Neural crest cell (in vitro differentiated cells): ENCODE measurements around the gene SNAPC4. TPM values are rescaled to one million over a fixed set of nuclear protein-coding genes. Genes with fewer than 3 reads are reported as not detected.
A peak's percentile ranks its signal among the peaks of the same experiment; 100 is the strongest.

Experiments used
- DNase-seq: peaks from one replicate; pipeline ENCODE4 v3.0.0; 2021; ENCODE audit warnings: low read depth, mixed read lengths, low spot score
- H3K27ac Mint-ChIP-seq: one replicate; pipeline ENCODE4 v1.8.0; 2021; ENCODE audit warnings: mild to moderate bottlenecking, mixed read lengths; ENCODE audit not compliant: unreplicated experiment
- H3K27me3 Mint-ChIP-seq: 2 replicates; pipeline ENCODE4 v1.8.0; 2021; ENCODE audit warnings: low read depth, mild to moderate bottlenecking, mixed read lengths
- H3K36me3 Mint-ChIP-seq: 2 replicates; pipeline ENCODE4 v1.8.0; 2021; ENCODE audit warnings: low read depth, mild to moderate bottlenecking, mixed read lengths
- H3K4me1 Mint-ChIP-seq: 2 replicates; pipeline ENCODE4 v1.8.0; 2021; ENCODE audit warnings: mixed read lengths
- H3K4me3 Mint-ChIP-seq: one replicate; pipeline ENCODE4 v1.8.0; 2021; ENCODE audit warnings: mild to moderate bottlenecking, mixed read lengths
- H3K9me3 Mint-ChIP-seq: 2 replicates; pipeline ENCODE4 v1.8.0; 2021; ENCODE audit warnings: mixed read lengths
- CTCF ChIP-seq: fragments of 200-600 bp; sonication (generic); conservative IDR thresholded peaks from 2 replicates; pipeline ENCODE4 v1.5.0; 2021; ENCODE audit warnings: antibody characterized with exemption, mild to moderate bottlenecking
- total RNA-seq: library from RNA; stranded (reverse); gene quantifications from 2 replicates; pipeline ENCODE4 v1.2.1, GENCODE V29; 2021

Gene SNAPC4
- total RNA-seq, 1 donor from 2014 or later: 19.0 TPM

DNA sequence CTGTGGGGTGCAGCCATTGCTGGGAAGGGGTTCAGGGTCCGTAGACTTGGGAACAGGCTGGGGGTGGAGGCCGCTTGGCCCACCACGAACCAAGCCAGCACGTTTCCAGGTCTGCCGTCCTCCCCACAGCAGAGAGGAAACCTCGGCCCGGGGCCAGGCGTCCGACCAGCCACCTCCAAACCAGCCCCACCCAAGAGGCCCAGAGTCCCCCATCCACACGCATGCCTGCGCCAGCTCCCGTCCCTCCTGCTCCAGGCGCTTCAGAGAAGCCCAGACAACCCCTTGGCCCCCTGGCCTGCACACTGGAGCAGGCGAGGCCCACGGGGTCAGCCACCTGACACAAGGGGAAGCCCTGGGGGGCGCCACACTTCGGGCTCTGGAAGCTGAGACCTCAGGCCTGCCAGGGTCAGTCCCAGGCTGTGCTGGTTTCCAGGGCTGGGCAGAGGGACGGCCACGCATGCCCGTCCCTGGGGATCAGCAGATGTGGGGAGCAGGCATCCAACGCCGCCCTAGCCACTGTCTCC lies 42.7 kb downstream of the SNAPC4 start:
- H3K36me3 Mint-ChIP-seq: no peaks in the 10 kb centered on the region
- no peaks in the 10 kb centered on the region for H3K27me3 Mint-ChIP-seq
- no peak overlapping the region for H3K27ac Mint-ChIP-seq
- no peak overlapping the region for H3K4me3 Mint-ChIP-seq
- TF ChIP-seq CTCF: no peak
- no peak for DNase-seq
- H3K4me1 Mint-ChIP-seq: no peaks in the 10 kb centered on the region
- no peaks in the 10 kb centered on the region for H3K9me3 Mint-ChIP-seq

GRCh38 chr9:136355616-136356557 lies 44.1 kb downstream of the SNAPC4 start:
- Mint-ChIP-seq H3K27ac (no peak overlapping the region), H3K9me3 (no peaks in the 10 kb centered on the region), H3K4me1 (no peaks in the 10 kb centered on the region), H3K36me3 (no peaks in the 10 kb centered on the region), H3K27me3 (no peaks in the 10 kb centered on the region), H3K4me3 (no peak overlapping the region)
- no peak for TF ChIP-seq CTCF
- no peak for DNase-seq

DNA sequence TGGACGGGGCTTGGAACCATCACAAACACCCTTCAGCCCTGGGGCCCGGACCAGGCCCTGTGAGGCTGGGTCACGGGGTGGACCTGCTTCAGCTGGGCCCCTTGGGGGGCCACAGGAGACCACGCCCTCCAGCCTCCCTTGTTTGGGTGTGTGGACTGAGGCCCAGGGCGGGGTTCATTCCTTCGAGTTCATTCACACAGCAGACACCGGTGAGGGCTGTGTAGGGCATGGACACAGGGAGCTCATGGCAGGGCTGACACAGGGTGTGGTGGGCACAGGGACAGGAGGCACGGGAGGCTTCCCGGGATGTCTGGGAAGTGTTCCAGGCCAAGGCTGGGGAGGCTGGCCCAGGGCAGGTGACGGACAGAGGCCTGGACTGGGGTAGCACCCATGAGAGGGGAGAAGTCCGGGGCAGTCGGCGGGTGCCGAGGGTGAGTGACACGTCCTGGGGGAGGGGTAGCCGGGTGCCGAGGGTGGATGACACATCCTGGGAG lies 45.3 kb downstream of the SNAPC4 start:
- Mint-ChIP-seq H3K36me3 (no peaks in the 10 kb centered on the region), H3K9me3 (no peaks in the 10 kb centered on the region), H3K4me1 (no peaks in the 10 kb centered on the region), H3K4me3 (no peak overlapping the region), H3K27ac (no peak overlapping the region), H3K27me3 (no peaks in the 10 kb centered on the region)
- TF ChIP-seq CTCF: no peak
- no peak for DNase-seq

GRCh38 chr9:136353757-136354488 lies 46.0 kb downstream of the SNAPC4 start:
- no peak for TF ChIP-seq CTCF
- H3K9me3 Mint-ChIP-seq: no peaks in the 10 kb centered on the region
- no peaks in the 10 kb centered on the region for H3K36me3 Mint-ChIP-seq
- H3K4me3 Mint-ChIP-seq: no peak overlapping the region
- H3K27me3 Mint-ChIP-seq: no peaks in the 10 kb centered on the region
- DNase-seq: no peak
- H3K4me1 Mint-ChIP-seq: no peaks in the 10 kb centered on the region
- no peak overlapping the region for H3K27ac Mint-ChIP-seq

DNA sequence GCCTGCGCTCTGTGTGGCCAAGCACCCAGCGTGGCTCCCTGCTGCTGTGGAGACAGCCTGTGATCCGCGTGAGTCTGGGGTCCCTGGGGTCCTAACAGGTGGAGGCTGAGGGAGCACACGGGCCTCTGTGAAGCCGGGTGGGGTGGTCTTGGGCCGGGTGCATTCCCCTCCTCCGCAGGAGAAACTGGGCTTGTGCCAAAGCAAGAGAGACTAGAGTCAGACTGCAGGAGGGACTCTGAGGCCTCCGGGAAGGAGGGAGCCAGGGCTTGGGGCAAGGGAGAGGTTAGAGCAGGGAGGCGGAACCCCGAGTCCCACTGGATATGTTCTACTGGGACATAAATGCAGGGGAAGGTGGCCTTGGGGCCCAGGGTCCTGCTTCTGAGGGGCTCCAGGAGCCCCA lies 46.9 kb downstream of the SNAPC4 start:
- Mint-ChIP-seq H3K27me3 (no peaks in the 10 kb centered on the region), H3K27ac (no peak overlapping the region), H3K9me3 (no peaks in the 10 kb centered on the region), H3K4me1 (no peaks in the 10 kb centered on the region), H3K4me3 (peak overlapping the region; percentile 61), H3K36me3 (no peaks in the 10 kb centered on the region)
- no peak for DNase-seq
- TF ChIP-seq CTCF: no peak
